HepG2 (cell line): Measurements from ENCODE around the gene ZCCHC4. TPM values are rescaled to one million over a fixed set of nuclear protein-coding genes. Genes with fewer than 3 reads are reported as not detected.

Experiments used
- FOSL1 ChIP-seq: sonication (generic); formaldehyde crosslinking; IDR thresholded peaks from 2 replicates; pipeline ENCODE4 v1.9.0; 2021; ENCODE audit warnings: missing genetic modification reagents, borderline replicate concordance
- GATA4 ChIP-seq: sonication (generic); IDR thresholded peaks from 2 replicates; pipeline ENCODE4 v1.6.1; 2016; ENCODE audit warnings: antibody characterized with exemption, low read depth, borderline replicate concordance
- GTF2F1 ChIP-seq: fragments of 150-350 bp; IDR thresholded peaks from 2 replicates; pipeline ENCODE4 v1.6.1; 2014; ENCODE audit warnings: low read length
- IKZF1 ChIP-seq: fragments of 450-650 bp; IDR thresholded peaks from 2 replicates; pipeline ENCODE4 v1.7.1; 2016
- JUND ChIP-seq: sonication (generic); formaldehyde crosslinking; IDR thresholded peaks from 2 replicates; pipeline ENCODE4 v1.8.0; 2022; ENCODE audit warnings: mild to moderate bottlenecking, missing genetic modification reagents
- MATR3 ChIP-seq: sonication (generic); formaldehyde crosslinking; IDR thresholded peaks from 2 replicates; pipeline ENCODE4 v1.4.0; 2020; ENCODE audit warnings: missing genetic modification reagents
- MIXL1 ChIP-seq: IDR thresholded peaks from 2 replicates; pipeline ENCODE4 v1.6.1; 2016
- POLR2AphosphoS2 ChIP-seq: IDR thresholded peaks from 2 replicates; pipeline ENCODE4 v1.6.1; 2011; ENCODE audit warnings: low read depth, low read length, improper control_type of control experiment
- ZBTB7A ChIP-seq: sonication (generic); formaldehyde crosslinking; IDR thresholded peaks from 2 replicates; pipeline ENCODE4 v1.8.0; 2022; ENCODE audit warnings: mild to moderate bottlenecking, missing genetic modification reagents
- ZKSCAN5 ChIP-seq: sonication (generic); formaldehyde crosslinking; IDR thresholded peaks from 2 replicates; pipeline ENCODE4 v1.5.1; 2020; ENCODE audit warnings: mild to moderate bottlenecking, missing genetic modification reagents
- ZNF10 ChIP-seq: sonication (generic); formaldehyde crosslinking; IDR thresholded peaks from 2 replicates; pipeline ENCODE4 v1.4.0; 2020; ENCODE audit warnings: mild to moderate bottlenecking, low read depth, missing genetic modification reagents, borderline replicate concordance
- ZNF343 ChIP-seq: sonication (generic); formaldehyde crosslinking; IDR thresholded peaks from 2 replicates; pipeline ENCODE4 v1.4.0; 2020; ENCODE audit warnings: mild to moderate bottlenecking, missing genetic modification reagents
- ZNF354B ChIP-seq: sonication (generic); formaldehyde crosslinking; IDR thresholded peaks from 2 replicates; pipeline ENCODE4 v1.8.0; 2022; ENCODE audit warnings: mild to moderate bottlenecking, missing genetic modification reagents
- ZNF460 ChIP-seq: sonication (generic); formaldehyde crosslinking; IDR thresholded peaks from 2 replicates; pipeline ENCODE4 v1.5.1; 2020; ENCODE audit warnings: missing genetic modification reagents, mild to moderate bottlenecking, borderline replicate concordance
- ZNF678 ChIP-seq: sonication (generic); formaldehyde crosslinking; IDR thresholded peaks from 2 replicates; pipeline ENCODE4 v1.4.0; 2020; ENCODE audit warnings: mild to moderate bottlenecking, missing genetic modification reagents
- ZNF747 ChIP-seq: sonication (generic); formaldehyde crosslinking; IDR thresholded peaks from 2 replicates; pipeline ENCODE4 v1.8.1; 2023; ENCODE audit warnings: missing genetic modification reagents, mild to moderate bottlenecking, borderline replicate concordance
- ZNF777 ChIP-seq: sonication (generic); formaldehyde crosslinking; IDR thresholded peaks from 2 replicates; pipeline ENCODE4 v1.4.0; 2020; ENCODE audit warnings: missing genetic modification reagents
- ZZZ3 ChIP-seq: sonication (generic); formaldehyde crosslinking; IDR thresholded peaks from 2 replicates; pipeline ENCODE4 v1.4.0; 2020; ENCODE audit warnings: missing genetic modification reagents, mild to moderate bottlenecking, borderline replicate concordance
- polyA plus RNA-seq, 8 experiments: library from polyadenylated mRNA; depleted of rRNA in 3 of 8; stranded (reverse) in 7 of 8; unstranded in 1 of 8; fragments of >200 nt; fragmentation: Illumina TruSeq in 4 of 8; extraction: Trizol in 4 of 8; gene quantifications; 2 replicates each; pipeline versions ENCODE4 v1.2.1 to v1.2.3, GENCODE V29; 2011 to 2016; ENCODE audit warnings: low read depth in 4 of 8, missing spikeins in 1 of 8, mixed read lengths in 1 of 8; ENCODE audit not compliant: insufficient read depth in 1 of 8
- total RNA-seq, 5 experiments: library from RNA; depleted of rRNA; stranded (reverse); fragments of >200 nt; fragmentation: Illumina TruSeq; extraction: Trizol; gene quantifications; 2 replicates each; pipeline ENCODE4 v1.2.3, GENCODE V29; 2016; ENCODE audit warnings: low read depth in 1 of 5
- TF ChIP-seq, protein P1 (sequence below), 2 experiments: sonication (generic) in 1 of 2; formaldehyde crosslinking in 1 of 2; IDR thresholded peaks; 2 replicates each; pipeline versions ENCODE4 v1.4.0 to v1.6.1; 2018 to 2020; ENCODE audit warnings: missing genetic modification reagents in 2 of 2, borderline replicate concordance in 1 of 2, low read depth in 1 of 2, mild to moderate bottlenecking in 1 of 2, missing biosample characterization in 1 of 2
- TF ChIP-seq, protein P2 (sequence below): sonication (generic); formaldehyde crosslinking; conservative IDR thresholded peaks from 2 replicates; pipeline ENCODE4 v1.4.0; 2020; ENCODE audit warnings: missing genetic modification reagents
- TF ChIP-seq, protein P3 (sequence below): sonication (generic); formaldehyde crosslinking; IDR thresholded peaks from 2 replicates; pipeline ENCODE4 v1.4.0; 2020; ENCODE audit warnings: missing genetic modification reagents, borderline replicate concordance
- TF ChIP-seq, protein P4 (sequence below): sonication (generic); formaldehyde crosslinking; IDR thresholded peaks from 2 replicates; pipeline ENCODE4 v1.4.0; 2020; ENCODE audit warnings: mild to moderate bottlenecking, missing genetic modification reagents

Gene ZCCHC4
- total and polyA plus RNA-seq, 2 of the 13 experiments (the other 11 are each of a cell fraction or from before 2014, with no cell fraction given), result 13.2 to 15.0 TPM

DNA sequence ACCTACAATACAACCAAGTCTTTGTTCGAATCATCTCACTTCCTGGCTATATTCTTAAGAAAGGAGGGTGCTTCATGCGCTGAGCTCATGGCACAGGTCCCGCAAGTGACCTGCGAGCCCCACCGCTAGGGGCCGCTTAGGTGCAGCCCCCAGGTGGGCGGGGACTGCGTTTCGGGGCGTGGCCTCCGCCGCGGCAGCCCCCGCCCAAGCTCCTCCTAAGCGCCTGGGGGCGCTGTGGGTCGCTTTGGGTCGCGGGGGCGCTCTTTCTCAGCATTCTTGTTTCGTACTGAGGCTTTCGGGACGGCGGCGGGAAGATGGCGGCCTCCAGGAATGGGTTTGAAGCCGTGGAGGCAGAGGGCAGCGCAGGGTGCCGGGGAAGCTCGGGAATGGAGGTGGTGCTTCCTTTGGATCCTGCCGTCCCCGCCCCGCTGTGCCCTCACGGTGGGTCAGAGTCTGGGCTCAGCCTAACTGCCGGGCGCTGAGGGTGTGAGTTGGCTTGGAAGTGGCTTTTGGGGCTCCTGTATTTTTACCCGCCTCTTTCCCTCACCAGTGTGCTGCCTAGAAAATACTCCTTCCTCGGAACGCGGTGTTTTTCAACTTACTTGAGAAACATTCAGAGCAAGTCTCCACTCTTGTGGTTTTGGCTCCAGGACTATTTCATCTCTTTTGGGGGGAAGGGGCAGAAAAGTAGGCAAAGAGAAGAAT is at the start of gene ZCCHC4 (continued):
- TF ChIP-seq, protein P1, sequence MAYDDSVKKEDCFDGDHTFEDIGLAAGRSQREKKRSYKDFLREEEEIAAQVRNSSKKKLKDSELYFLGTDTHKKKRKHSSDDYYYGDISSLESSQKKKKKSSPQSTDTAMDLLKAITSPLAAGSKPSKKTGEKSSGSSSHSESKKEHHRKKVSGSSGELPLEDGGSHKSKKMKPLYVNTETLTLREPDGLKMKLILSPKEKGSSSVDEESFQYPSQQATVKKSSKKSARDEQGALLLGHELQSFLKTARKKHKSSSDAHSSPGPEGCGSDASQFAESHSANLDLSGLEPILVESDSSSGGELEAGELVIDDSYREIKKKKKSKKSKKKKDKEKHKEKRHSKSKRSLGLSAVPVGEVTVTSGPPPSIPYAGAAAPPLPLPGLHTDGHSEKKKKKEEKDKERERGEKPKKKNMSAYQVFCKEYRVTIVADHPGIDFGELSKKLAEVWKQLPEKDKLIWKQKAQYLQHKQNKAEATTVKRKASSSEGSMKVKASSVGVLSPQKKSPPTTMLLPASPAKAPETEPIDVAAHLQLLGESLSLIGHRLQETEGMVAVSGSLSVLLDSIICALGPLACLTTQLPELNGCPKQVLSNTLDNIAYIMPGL (CRISPR knock-in tag; IDR thresholded peaks at IDR 0.05; ENCODE audit: borderline replicate concordance in 1 of 2, low read depth in 1 of 2), result peak; percentile 97 to 98
- TF ChIP-seq GATA4 (no peak), ZNF354B (CRISPR knock-in tag) (0 out of 2 replicates have a peak, but pooled peaks have one; percentile 33), ZNF777 (CRISPR knock-in tag) (peak; percentile 39; the same call in 1 of the 2 replicates), FOSL1 (CRISPR knock-in tag) (no peak), ZNF747 (CRISPR knock-in tag) (peak; percentile 94), ZNF678 (CRISPR knock-in tag) (no peak), IKZF1 (no peak), ZNF343 (0 out of 2 replicates have a peak, but pooled peaks have one; percentile 48), ZNF460 (no peak; the same call in 1 of the 2 replicates), ZZZ3 (peak; percentile 42; the same call in 1 of the 2 replicates), ZBTB7A (CRISPR knock-in tag) (no peak), JUND (CRISPR knock-in tag) (no peak), POLR2AphosphoS2 (no peak), GTF2F1 (no peak), ZKSCAN5 (CRISPR knock-in tag) (no peak), MATR3 (CRISPR knock-in tag) (no peak), MIXL1 (CRISPR knock-in tag) (peak; percentile 64; the same call in 1 of the 2 replicates), ZNF10 (CRISPR knock-in tag) (no peak)
- TF ChIP-seq, protein P2, sequence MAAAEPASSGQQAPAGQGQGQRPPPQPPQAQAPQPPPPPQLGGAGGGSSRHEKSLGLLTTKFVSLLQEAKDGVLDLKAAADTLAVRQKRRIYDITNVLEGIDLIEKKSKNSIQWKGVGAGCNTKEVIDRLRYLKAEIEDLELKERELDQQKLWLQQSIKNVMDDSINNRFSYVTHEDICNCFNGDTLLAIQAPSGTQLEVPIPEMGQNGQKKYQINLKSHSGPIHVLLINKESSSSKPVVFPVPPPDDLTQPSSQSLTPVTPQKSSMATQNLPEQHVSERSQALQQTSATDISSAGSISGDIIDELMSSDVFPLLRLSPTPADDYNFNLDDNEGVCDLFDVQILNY, result peak; percentile 68; the same call in 1 of the 2 replicates
- TF ChIP-seq, protein P3, sequence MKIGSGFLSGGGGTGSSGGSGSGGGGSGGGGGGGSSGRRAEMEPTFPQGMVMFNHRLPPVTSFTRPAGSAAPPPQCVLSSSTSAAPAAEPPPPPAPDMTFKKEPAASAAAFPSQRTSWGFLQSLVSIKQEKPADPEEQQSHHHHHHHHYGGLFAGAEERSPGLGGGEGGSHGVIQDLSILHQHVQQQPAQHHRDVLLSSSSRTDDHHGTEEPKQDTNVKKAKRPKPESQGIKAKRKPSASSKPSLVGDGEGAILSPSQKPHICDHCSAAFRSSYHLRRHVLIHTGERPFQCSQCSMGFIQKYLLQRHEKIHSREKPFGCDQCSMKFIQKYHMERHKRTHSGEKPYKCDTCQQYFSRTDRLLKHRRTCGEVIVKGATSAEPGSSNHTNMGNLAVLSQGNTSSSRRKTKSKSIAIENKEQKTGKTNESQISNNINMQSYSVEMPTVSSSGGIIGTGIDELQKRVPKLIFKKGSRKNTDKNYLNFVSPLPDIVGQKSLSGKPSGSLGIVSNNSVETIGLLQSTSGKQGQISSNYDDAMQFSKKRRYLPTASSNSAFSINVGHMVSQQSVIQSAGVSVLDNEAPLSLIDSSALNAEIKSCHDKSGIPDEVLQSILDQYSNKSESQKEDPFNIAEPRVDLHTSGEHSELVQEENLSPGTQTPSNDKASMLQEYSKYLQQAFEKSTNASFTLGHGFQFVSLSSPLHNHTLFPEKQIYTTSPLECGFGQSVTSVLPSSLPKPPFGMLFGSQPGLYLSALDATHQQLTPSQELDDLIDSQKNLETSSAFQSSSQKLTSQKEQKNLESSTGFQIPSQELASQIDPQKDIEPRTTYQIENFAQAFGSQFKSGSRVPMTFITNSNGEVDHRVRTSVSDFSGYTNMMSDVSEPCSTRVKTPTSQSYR (CRISPR knock-in tag), result no peak
- TF ChIP-seq, protein P4, sequence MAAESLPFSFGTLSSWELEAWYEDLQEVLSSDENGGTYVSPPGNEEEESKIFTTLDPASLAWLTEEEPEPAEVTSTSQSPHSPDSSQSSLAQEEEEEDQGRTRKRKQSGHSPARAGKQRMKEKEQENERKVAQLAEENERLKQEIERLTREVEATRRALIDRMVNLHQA, result no peak
